ENCODE measurements around the gene HELZ2.
"Not testable (repeated sequence)": the region's sequence is repeated elsewhere in the genome, so short reads cannot be mapped to it uniquely, and the experiment has no call there.

Gene HELZ2

GRCh38 chr20:63567136-63567385, 7.0 kb downstream of the HELZ2 start:
- in situ Hi-C loops (cut with HindIII; ENCODE audit: low sequenced_read_pairs), result no loop called here

DNA sequence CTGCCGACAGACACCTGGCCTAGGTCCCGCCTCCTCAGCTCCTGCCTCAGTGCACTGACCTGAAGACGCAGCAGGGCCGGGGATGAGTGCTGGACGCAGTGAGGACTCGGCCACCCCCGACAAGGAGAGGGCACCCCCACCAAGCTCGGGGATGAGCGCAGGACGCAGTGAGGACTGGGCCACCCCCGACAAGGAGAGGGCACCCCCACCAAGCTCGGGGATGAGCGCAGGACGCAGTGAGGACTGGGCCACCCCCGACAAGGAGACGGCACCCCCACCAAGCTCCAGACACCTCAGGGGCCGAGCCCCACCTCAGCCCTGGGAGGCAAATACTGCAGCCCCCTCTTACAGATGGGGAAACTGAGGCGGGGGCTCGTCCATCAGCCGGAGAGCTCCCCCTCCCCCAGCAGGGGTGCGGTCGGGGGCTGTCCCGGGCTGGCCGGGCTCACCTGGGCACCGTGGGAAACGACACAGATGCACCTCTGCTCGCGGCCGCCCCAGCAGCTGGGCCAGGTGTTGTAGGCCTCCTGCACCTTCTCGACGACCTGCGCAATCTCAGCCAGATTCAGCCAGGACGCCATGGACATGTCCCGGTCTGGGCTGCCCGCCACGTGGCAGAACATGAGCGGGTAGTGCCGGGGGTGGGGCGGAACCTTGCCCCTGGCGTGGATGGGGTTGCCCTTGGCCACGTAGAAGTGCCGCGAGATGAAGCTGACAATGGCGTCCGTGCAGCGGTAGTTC, 7.5 kb downstream of the HELZ2 start:
- in situ Hi-C loops (cut with HindIII; ENCODE audit: low sequenced_read_pairs), result no loop called here

GRCh38 chr20:63565699-63566335, 8.2 kb downstream of the HELZ2 start:
- in situ Hi-C loops (cut with HindIII; ENCODE audit: low sequenced_read_pairs), result no loop called here

DNA sequence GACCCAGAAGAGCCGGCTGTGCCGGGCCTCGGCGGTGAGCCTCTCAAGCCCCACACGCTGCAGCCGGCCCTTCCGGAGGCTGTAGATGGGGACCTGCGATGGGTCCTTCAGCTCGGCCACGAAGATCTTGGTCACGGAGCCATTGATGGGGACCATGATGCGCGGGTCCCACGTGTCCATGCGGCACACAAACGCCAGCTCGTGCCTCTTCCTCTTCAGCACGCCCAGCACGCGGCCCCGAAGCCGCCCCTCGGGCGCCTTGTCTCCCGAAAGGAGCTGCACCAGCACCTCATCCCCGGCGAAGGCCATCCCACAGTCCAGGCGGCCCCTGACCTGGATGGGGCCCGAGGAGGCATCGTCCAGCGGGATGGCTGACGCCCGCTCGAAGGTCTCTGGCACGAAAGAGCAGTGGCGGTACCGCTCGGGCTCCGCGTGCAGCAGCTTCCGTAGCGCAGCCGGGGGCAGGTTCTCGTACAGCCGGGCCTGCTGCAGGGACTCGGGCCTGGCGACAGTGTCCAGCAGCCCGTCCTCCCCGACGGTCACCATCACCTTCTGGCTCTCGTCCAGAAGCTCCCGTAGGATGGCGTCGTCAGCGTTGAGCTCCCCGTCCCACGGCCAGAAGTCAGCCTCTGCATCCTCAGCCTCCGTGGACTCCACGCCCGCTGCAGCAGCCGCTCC, 8.9 kb downstream of the HELZ2 start:
- in situ Hi-C loops (cut with HindIII; ENCODE audit: low sequenced_read_pairs), result no loop called here

- in situ Hi-C loops (cut with HindIII; ENCODE audit: low sequenced_read_pairs), result no loop called here
Observed at GRCh38 chr20:63564036-63564810, 9.8 kb downstream of the HELZ2 start.

- in situ Hi-C loops (cut with HindIII; ENCODE audit: low sequenced_read_pairs), result no loop called here
Observed at GRCh38 chr20:63563225-63563935, 10.7 kb downstream of the HELZ2 start.

- in situ Hi-C loops (cut with HindIII; ENCODE audit: low sequenced_read_pairs), result no loop called here
Observed at GRCh38 chr20:63562461-63563224, 11.4 kb downstream of the HELZ2 start.

DNA sequence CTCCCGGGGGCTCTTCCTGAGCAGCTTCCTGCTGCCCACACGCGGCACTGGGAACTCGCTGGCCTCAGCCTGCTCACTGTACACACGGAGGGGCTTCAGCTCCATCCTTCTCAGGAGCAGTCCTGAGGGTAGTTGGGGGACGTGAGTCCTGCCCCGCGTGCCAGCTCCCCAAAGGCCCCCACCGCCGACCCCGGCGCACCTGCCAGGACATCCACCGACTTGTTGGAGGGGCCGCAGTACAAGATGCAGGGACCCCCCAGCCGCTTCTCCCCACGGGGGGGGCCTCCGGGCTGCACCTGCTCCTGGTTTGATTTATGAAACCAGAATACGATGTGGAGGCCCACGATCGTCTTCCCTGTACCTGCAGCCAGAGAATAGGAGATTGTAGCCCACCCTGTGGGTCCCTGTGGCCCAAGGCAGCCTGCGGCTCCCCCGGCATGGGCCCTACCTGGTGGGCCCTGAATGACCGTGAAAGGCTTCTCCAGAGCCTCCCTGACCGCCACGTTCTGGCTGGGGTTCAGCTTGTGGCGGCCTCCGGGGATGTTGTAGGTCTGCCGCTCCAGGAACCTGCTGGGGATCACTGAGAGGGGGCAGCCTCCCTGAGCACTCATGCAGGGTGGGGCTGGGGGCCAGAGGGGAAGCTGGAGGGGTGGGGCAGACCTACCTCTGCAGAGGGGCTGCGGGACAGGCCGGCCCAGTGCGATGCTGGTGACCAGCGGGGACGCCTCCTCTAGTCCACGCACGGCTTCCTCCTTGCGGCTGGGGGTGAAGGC, 12.2 kb downstream of the HELZ2 start:
- in situ Hi-C loops (cut with HindIII; ENCODE audit: low sequenced_read_pairs), result no loop called here

- in situ Hi-C loops (cut with HindIII; ENCODE audit: low sequenced_read_pairs), result no loop called here
Observed at GRCh38 chr20:63560856-63561609, 13.0 kb downstream of the HELZ2 start.

DNA sequence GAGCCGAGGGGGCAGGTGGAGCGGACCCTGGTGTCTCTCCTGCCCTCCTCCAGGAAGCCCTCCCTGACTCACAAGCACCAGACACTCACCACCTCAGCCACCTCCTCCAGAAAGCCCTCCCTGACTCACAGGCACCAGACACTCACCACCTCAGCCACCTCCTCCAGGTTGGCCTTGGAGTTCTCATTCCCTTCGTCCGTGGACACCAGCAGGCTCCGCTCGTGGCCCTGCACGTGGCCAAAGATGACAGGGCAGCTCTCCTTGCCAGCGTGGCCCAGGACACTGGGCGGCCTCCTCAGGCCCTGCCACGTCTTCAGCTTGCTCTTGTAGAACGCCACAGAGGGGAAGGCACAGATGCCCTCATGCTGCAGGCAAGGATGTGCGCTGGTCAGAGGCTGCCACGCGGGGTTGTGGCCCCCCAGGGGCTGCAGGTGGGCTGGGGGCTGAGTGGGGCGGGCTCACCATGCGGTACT, 13.7 kb downstream of the HELZ2 start:
- in situ Hi-C loops (cut with HindIII; ENCODE audit: low sequenced_read_pairs), result no loop called here

- in situ Hi-C loops (cut with HindIII; ENCODE audit: low sequenced_read_pairs), result not testable (repeated sequence)
Observed at GRCh38 chr20:63559485-63560332, 14.3 kb downstream of the HELZ2 start.

GRCh38 chr20:63558804-63559484, 15.1 kb downstream of the HELZ2 start:
- in situ Hi-C loops (cut with HindIII; ENCODE audit: low sequenced_read_pairs), result no loop called here

DNA sequence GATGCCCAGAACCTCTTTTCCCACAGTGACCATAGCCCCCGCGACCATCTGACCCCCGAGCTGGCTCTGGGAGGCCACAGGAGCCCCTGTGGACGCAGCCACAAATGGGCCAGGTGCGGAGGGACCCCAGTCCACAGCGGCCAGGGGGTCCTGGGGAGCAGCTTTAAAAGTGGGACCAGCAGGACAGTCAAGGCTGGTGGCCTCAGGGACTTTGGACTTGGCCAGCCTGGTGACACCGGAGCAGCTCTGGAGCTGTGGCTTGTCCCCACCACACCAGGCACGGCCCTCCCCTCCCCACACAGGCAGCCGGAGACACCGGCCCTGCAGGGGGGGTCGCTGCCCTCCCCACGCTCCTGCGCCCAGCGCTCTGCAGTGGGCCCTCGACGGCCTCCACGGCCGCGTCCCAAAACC, 16.6 kb downstream of the HELZ2 start:
- in situ Hi-C loops (cut with HindIII; ENCODE audit: low sequenced_read_pairs), result no loop called here

DNA sequence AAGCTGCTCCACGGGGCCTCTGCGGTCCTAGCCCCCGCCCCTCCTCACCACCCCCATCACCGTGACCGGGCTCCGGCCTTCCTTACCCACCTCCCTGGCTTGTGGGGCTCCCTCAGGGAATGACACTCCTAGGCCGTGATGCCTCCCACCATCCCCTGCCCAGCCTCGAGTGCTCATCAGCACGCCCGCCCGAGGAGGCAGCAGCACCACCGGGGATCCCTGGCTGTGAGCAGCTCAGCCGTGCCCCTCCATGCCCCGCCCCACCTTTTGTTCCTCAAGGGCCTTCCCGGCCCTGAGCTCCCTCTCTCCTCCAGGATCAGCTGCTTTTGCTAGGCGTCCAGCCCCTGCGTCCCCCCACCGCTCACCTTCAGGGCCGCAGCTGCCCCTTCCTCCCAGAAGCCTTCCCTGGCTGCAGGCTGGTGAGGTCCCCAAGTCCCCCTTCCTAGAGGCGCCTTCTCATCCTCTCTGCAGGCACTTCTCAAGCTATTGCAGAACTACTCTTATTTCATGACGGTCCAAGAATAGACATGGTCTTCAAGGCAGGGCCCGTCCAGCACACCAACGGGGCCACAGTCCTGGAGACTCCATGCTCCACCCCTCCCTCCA, 17.1 kb downstream of the HELZ2 start:
- in situ Hi-C loops (cut with HindIII; ENCODE audit: low sequenced_read_pairs), result no loop called here

DNA sequence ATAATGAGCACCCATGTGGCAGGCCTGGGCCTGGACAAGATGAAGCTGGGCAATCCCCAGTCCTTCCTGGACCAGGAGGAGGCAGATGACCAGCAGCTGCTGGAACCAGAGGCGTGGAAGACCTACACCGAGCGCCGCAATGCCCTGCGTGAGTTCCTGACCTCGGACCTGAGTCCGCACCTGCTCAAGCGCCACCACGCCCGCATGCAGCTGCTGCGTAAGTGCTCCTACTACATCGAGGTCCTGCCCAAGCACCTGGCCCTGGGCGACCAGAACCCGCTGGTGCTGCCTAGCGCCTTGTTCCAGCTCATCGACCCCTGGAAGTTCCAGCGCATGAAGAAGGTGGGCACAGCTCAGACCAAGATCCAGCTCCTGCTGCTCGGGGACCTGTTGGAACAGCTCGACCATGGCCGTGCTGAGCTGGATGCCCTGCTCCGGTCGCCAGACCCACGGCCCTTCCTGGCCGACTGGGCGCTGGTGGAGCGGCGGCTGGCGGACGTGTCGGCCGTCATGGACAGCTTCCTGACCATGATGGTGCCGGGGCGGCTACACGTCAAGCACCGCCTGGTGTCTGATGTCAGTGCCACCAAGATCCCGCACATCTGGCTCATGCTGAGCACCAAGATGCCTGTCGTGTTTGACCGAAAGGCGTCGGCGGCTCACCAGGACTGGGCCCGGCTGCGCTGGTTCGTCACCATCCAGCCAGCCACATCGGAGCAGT, 18.2 kb downstream of the HELZ2 start:
- in situ Hi-C loops (cut with HindIII; ENCODE audit: low sequenced_read_pairs), result no loop called here
